A549 (cell line): ENCODE data around the gene SALL2.

Experiments used
- BCL3 ChIP-seq: fragments of >200 bp; sonication (Bioruptor Twin); formaldehyde crosslinking; IDR thresholded peaks from 3 replicates; pipeline ENCODE4 v1.6.1; 2016
- CHD2 ChIP-seq: fragments of 150-350 bp; IDR thresholded peaks from 2 replicates; pipeline ENCODE4 v1.6.1; 2014; ENCODE audit warnings: low read length; ENCODE audit not compliant: partially characterized antibody
- CTCF ChIP-seq: fragments of >200 bp; sonication (Bioruptor Twin); formaldehyde crosslinking; IDR thresholded peaks from 3 replicates; pipeline ENCODE4 v1.5.1; 2016
- EP300 ChIP-seq, 2 experiments: fragments of >200 bp; sonication (Bioruptor Twin); formaldehyde crosslinking; IDR thresholded peaks; 2 replicates in 1 of 2; 3 replicates in 1 of 2; pipeline ENCODE4 v1.6.1; 2016 to 2017
- ESRRA ChIP-seq: fragments of 150-350 bp; IDR thresholded peaks from 2 replicates; pipeline ENCODE4 v1.6.1; 2014; ENCODE audit warnings: mild to moderate bottlenecking, low read length, borderline replicate concordance
- JUN ChIP-seq, 2 experiments: fragments of >200 bp; sonication (Bioruptor Twin); formaldehyde crosslinking; IDR thresholded peaks; 2 replicates in 1 of 2; 3 replicates in 1 of 2; pipeline ENCODE4 v1.6.1; 2016 to 2017
- MAZ ChIP-seq: fragments of 150-350 bp; IDR thresholded peaks from 2 replicates; pipeline ENCODE4 v1.6.1; 2014; ENCODE audit warnings: antibody characterized with exemption, low read depth, low read length, borderline replicate concordance
- MYC ChIP-seq: IDR thresholded peaks from 2 replicates; pipeline ENCODE4 v1.6.1; 2012; ENCODE audit warnings: mild to moderate bottlenecking, inconsistent platforms, low read length, improper control_type of control experiment, borderline replicate concordance
- PBX3 ChIP-seq: IDR thresholded peaks from 2 replicates; pipeline ENCODE4 v1.6.1; 2012
- RCOR1 ChIP-seq: fragments of 150-350 bp; IDR thresholded peaks from 2 replicates; pipeline ENCODE4 v1.6.1; 2014; ENCODE audit warnings: antibody characterized with exemption, low read length, low read depth
- TF ChIP-seq, protein P1 (sequence below): fragments of 450-650 bp; IDR thresholded peaks from 2 replicates; pipeline ENCODE4 v1.6.1; 2014; ENCODE audit warnings: antibody characterized with exemption

- TF ChIP-seq MAZ (no peak), BCL3 (no peak), CTCF (peak; percentile 72), ESRRA (no peak), JUN (IDR thresholded peaks at IDR 0.05) (no peak), MYC (no peak), CHD2 (no peak), PBX3 (no peak), EP300 (IDR thresholded peaks at IDR 0.05) (no peak), RCOR1 (no peak)
- TF ChIP-seq, protein P1, sequence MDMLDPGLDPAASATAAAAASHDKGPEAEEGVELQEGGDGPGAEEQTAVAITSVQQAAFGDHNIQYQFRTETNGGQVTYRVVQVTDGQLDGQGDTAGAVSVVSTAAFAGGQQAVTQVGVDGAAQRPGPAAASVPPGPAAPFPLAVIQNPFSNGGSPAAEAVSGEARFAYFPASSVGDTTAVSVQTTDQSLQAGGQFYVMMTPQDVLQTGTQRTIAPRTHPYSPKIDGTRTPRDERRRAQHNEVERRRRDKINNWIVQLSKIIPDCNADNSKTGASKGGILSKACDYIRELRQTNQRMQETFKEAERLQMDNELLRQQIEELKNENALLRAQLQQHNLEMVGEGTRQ: no peak
Measured at GRCh38 chr14:21498540-21499526, 27.3 kb downstream of the SALL2 start.
